Colon (tissue), 2 donors: ENCODE data around the gene MED29.

Experiments used
- FAIRE-seq: peaks from 2 replicates; lab custom pipeline; 2012; peaks lifted over from hg19 to GRCh38; lab: Jason Lieb, UNC
- donor health status: control.
- donor health status: control.

The MED29 gene

GRCh38 chr19:39430675-39431593, 39.8 kb downstream of the MED29 start:
- no peak for FAIRE-seq

- no peak for FAIRE-seq
Observed at GRCh38 chr19:39432677-39433025, 41.5 kb downstream of the MED29 start.

- no peak for FAIRE-seq
Observed at GRCh38 chr19:39433480-39434079, 42.4 kb downstream of the MED29 start.

GRCh38 chr19:39434123-39435076, 43.2 kb downstream of the MED29 start:
- no peak for FAIRE-seq

GRCh38 chr19:39435499-39436349, 44.5 kb downstream of the MED29 start, which contains the start of gene RPS16:
TSS of gene RPS16 (minus strand) at chr19:39435949. CDS start at chr19:39435895, 54 bp downstream.
- FAIRE-seq, result no peak

- FAIRE-seq, result no peak
Observed at GRCh38 chr19:39436350-39436716, 45.2 kb downstream of the MED29 start.

GRCh38 chr19:39438270-39438934, 47.2 kb downstream of the MED29 start:
- no peak for FAIRE-seq

- FAIRE-seq, result no peak
Observed at GRCh38 chr19:39444598-39445195, 53.5 kb downstream of the MED29 start.

- FAIRE-seq, result no peak
Observed at GRCh38 chr19:39445196-39446111, 54.3 kb downstream of the MED29 start, which contains the start of gene SUPT5H. TSS of gene SUPT5H (plus strand) at chr19:39445582. CDS start at chr19:39445891, 309 bp downstream.

- no peak for FAIRE-seq
Observed at GRCh38 chr19:39446365-39447084, 55.3 kb downstream of the MED29 start.

GRCh38 chr19:39448271-39448670, 57.1 kb downstream of the MED29 start:
- no peak for FAIRE-seq

- FAIRE-seq, result no peak
Observed at GRCh38 chr19:39449116-39449797, 58.1 kb downstream of the MED29 start.
